Fibroblast of mammary gland (primary cell): Measurements from ENCODE around the gene CADPS.

Experiments used
- DNase-seq: peaks from one replicate; pipeline ENCODE4 v3.0.0-alpha.2; 2010; ENCODE audit warnings: low read depth
- H3K4me3 ChIP-seq: 2 replicates; pipeline ENCODE4 v1.5.1; 2011; ENCODE audit warnings: low read depth, mild to moderate bottlenecking, low read length, moderate library complexity; ENCODE audit not compliant: control insufficient read depth
- TF ChIP-seq, protein P1 (sequence below): conservative IDR thresholded peaks from 2 replicates; pipeline ENCODE4 v1.5.1; 2011; ENCODE audit warnings: low read depth, low read length, inconsistent platforms; ENCODE audit not compliant: control insufficient read depth, insufficient read depth

Gene CADPS

DNA sequence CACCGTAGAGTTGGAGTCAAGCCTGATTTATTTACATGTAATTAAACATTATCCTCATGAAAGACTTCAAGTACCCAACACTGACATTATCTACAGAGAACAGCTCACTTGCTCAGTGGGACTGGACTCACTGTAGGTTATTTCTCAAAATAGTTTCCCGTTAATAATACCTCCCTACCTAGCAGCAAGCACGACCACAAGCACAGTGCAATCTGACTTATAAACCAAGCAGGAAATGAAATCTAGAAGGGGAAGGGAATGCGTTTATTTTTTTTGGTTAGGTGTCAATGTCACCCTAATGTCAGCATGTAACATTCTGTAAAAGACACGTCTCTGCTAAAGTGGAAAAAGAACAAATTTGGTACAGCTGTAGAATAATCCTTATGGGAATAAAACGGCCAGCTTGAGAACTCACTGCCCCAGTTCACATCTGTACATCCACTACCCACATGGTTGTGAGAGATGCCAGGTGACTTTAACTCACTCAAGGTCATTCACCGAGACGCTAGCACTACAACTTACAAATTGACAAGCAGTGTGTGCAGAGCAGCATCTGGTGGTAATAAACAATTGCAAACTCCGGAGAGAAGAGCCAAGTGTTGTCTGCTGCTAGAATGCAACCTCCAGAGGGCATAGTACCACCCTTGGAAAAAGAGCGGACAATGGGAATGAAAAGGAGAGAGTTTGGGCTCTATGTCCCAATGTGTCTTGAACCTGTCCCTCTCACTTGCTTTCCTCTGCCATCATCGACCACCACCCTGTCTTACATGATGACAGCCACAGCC lies 242.5 kb downstream of the CADPS start:
- DNase-seq: peak; percentile 36
- no peak overlapping the region for H3K4me3 ChIP-seq
- TF ChIP-seq, protein P1, sequence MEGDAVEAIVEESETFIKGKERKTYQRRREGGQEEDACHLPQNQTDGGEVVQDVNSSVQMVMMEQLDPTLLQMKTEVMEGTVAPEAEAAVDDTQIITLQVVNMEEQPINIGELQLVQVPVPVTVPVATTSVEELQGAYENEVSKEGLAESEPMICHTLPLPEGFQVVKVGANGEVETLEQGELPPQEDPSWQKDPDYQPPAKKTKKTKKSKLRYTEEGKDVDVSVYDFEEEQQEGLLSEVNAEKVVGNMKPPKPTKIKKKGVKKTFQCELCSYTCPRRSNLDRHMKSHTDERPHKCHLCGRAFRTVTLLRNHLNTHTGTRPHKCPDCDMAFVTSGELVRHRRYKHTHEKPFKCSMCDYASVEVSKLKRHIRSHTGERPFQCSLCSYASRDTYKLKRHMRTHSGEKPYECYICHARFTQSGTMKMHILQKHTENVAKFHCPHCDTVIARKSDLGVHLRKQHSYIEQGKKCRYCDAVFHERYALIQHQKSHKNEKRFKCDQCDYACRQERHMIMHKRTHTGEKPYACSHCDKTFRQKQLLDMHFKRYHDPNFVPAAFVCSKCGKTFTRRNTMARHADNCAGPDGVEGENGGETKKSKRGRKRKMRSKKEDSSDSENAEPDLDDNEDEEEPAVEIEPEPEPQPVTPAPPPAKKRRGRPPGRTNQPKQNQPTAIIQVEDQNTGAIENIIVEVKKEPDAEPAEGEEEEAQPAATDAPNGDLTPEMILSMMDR: peak; percentile 30

DNA sequence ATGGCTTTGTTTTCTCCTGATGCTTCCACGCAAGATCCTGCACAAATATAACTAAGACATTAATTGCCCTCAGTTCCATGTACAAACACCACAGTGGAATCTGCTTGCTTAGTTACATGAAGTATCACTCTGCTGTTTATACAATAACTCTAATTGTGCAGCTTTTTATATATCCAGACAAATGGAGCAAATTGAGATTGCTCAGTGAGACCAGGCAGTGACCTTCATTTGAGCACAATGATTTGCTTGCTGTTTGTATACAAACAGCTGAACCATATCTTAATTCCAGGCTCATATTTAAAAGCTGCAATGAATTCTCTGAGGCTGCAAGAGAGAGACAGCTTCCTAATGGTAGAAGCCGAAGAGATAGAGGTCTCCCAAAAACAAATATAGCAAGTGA lies 243.7 kb downstream of the CADPS start:
- TF ChIP-seq, protein P1: no peak
- no peak for DNase-seq

DNA sequence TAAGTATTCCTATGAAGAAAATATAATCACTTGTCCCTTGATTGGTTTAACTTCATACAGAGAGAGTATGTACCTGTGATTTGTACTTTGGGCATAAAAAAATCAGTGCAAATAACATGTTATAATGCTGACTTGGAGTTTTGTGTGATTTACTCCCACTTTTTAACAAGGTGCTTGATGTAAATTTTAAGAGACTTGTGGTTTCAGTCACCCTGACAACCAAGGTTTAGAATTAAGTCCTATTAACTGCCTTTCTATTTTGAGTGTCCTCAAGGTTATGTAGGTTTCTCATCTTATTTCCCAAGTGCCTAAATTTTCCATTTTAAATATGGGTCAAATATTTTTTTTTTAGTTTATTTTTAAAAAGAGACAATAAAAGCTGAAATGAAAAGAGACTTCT lies 244.6 kb downstream of the CADPS start:
- no peak for DNase-seq
- TF ChIP-seq, protein P1: no peak
- H3K4me3 ChIP-seq: no peak overlapping the region

More for the DNA sequence above, 243.7 kb downstream of the CADPS start:
- no peak overlapping the region for H3K4me3 ChIP-seq

DNA sequence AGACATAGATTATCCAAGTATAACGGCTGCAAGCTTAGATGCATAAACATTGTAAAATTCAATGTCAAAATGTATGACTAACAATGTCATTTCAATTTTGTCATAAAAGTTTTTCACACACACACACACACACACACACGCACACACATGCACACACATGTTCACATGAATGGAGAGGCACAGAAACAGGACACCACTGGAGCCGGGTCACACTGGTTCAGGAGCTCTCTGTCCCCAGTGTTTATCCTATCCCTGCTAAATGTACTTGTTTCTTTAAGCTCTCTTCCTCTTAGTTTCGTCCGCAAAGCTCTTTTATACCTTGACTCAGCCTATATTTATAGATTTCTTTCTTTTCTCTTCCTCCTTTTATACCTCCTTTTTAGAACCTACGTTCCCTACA lies 249.9 kb downstream of the CADPS start:
- TF ChIP-seq, protein P1: no peak
- no peak overlapping the region for H3K4me3 ChIP-seq
- DNase-seq: no peak

DNA sequence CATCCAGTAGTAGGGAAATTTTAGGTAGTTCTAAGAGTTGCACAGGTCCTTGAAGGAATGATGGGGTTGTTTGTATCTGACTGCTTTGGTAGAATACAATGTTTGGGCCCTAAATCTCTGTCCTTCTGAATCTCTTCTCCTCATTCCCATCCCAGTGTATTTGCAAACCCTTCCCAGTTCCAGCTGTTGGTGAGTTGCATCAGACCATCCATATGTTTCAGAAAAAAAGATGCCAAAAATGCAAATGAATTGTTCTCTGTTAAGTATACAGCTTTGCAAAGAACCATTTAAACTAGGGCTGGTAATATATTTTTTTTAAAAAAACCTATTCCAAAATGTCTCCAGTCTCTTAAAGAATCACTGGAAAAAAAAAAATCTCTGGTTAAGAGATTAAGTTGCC lies 251.0 kb downstream of the CADPS start:
- DNase-seq: no peak
- H3K4me3 ChIP-seq: no peak overlapping the region
- TF ChIP-seq, protein P1: no peak

DNA sequence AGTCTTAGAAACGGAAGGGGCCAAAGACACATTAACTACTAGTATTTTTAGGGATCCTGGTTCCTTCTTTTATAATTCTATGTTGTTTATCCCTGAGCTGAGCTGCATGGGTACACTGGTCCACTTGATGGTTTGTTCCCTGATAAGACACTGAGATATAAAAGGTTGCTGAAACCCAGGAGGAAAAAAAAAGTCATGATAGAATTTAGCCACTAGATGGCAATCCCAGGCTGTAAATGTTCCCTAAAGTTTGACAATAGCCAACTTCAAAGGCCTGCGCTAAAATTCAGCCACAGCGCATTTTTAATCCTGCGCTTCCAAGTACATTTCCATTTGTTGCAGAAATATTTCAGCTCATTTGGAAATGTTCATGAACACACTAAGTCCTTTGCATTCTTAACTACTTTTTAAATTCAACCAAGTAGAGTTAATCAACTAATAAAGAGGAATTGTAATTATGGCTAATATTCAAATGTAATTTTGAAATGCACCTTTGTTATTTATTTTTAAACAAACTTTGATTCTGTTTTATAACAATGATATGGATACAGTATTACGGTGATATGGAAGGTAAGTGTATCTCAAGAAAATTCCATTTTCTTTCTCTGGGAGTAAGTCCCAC lies 252.6 kb downstream of the CADPS start:
- DNase-seq: peak; percentile 77
- H3K4me3 ChIP-seq: no peak overlapping the region
- TF ChIP-seq, protein P1: peak; percentile 66
